Gastrocnemius medialis (tissue), 4 donors: Measurements from ENCODE around the gene MEX3B.

Source experiments
- CTCF ChIP-seq, 5 experiments: fragments of 450-650 bp in 3 of 5; fragments of 200-600 bp in 2 of 5; sonication (generic) in 2 of 5; IDR thresholded peaks in 4 of 5; conservative IDR thresholded peaks in 1 of 5; 1 replicate in 4 of 5; 2 replicates in 1 of 5; pipeline ENCODE4 v1.5.1; 2016 to 2019; ENCODE audit warnings: antibody characterized with exemption in 5 of 5, mild to moderate bottlenecking in 3 of 5, moderate library complexity in 3 of 5
- POLR2A ChIP-seq, 2 donors: fragments of 450-650 bp; IDR thresholded peaks; one replicate each; pipeline ENCODE4 v1.6.1; 2017; ENCODE audit warnings: antibody characterized with exemption in 2 of 2, mild to moderate bottlenecking in 2 of 2, moderate library complexity in 2 of 2

- no peak for TF ChIP-seq CTCF (IDR thresholded peaks at IDR 0.05 in 4 of 5, conservative IDR thresholded peaks at IDR 0.05 in 1 of 5)
- peak; percentile 23 to 51 for TF ChIP-seq POLR2A (IDR thresholded peaks at IDR 0.05)
Observed at GRCh38 chr15:82045892-82046665, at the start of gene MEX3B.
